Choroid plexus epithelial cell (primary cell): ENCODE results near the gene GPT2.

Source experiments
- DNase-seq: peaks from one replicate; pipeline ENCODE4 v3.0.0-alpha.2; 2010; ENCODE audit warnings: low read depth
- H3K4me3 ChIP-seq: 2 replicates; pipeline ENCODE4 v1.5.1; 2011; ENCODE audit warnings: low read depth, mild to moderate bottlenecking, control low read depth, low read length, moderate library complexity
- CTCF ChIP-seq: conservative IDR thresholded peaks from 2 replicates; pipeline ENCODE4 v1.5.1; 2011; ENCODE audit warnings: low read depth, mild to moderate bottlenecking, control low read depth, inconsistent platforms, low read length, moderate library complexity

Gene GPT2

GRCh38 chr16:46844771-46845170, 39.4 kb upstream of the GPT2 start:
- DNase-seq, result peak; percentile 31
- H3K4me3 ChIP-seq, result no peak overlapping the region
- no peak for TF ChIP-seq CTCF

GRCh38 chr16:46845952-46846351, 38.2 kb upstream of the GPT2 start:
- TF ChIP-seq CTCF, result no peak
- DNase-seq, result no peak
- H3K4me3 ChIP-seq, result no peak overlapping the region

- no peak for DNase-seq
- H3K4me3 ChIP-seq, result no peak overlapping the region
- no peak for TF ChIP-seq CTCF
These were observed 35.1 kb upstream of the GPT2 start for GRCh38 chr16:46848768-46849764.

- TF ChIP-seq CTCF, result no peak
- DNase-seq, result no peak
- H3K4me3 ChIP-seq, result no peak overlapping the region
These were observed 33.3 kb upstream of the GPT2 start for GRCh38 chr16:46850619-46851555.

- no peak overlapping the region for H3K4me3 ChIP-seq
- no peak for DNase-seq
- no peak for TF ChIP-seq CTCF
These were observed 32.0 kb upstream of the GPT2 start for GRCh38 chr16:46852130-46852529.

- TF ChIP-seq CTCF, result peak; percentile 98
- peak; percentile 86 for DNase-seq
- H3K4me3 ChIP-seq, result no peak overlapping the region
These were observed 30.3 kb upstream of the GPT2 start for GRCh38 chr16:46853713-46854443.
